ENCODE measurements around the gene LRRC58.
"Not testable (repeated sequence)": the region's sequence is repeated elsewhere in the genome, so short reads cannot be mapped to it uniquely, and the experiment has no call there.

LRRC58 gene

DNA sequence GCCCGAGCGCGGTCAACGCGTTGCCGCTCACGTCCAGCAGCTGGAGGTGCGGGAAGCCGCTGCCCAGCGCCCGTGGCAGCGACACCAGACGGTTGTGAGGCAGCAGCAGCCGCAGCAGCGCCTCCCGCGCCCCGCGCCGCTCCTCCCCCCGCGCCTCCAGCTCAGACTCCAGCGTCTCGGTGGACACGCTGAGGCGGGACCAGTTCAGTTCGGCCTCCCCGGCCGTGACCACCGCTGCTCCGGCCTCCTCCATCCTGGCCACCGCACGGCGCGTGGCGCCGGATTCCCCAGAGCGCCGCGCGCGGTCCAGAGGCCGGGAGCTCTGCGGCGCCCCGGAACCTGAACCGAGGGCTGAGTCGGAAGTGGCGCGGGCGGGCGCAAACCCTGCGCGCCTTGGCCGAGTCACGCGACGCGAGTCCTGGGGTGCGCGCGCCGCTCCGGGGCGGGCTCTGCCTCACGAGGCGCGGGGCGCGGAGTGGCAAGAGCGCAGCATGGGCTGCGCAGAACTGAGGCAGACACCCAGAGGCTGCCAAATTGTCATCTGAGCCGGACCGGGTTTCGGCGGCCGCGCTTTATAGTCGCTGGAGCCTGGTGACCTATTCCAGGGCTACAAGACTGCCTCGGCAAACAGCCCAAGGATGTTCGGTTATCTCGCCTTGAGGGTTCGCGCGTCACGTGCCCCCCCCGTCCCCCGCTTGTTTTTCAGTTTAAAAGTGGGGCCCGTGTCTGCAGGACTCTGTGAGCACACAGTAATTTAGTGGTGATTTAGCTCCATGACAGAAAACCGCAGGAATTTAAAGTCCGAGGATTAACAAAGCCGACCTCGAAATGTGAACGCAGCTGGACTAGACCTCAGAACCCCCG lies at the start of gene LRRC58:
TSS of gene LRRC58 (minus strand) at position 364 of the 864 bp plus-strand sequence. CDS start at position 253, 111 bp downstream.
- DNase-seq: peak; percentile 89

GRCh38 chr3:120396469-120396868 lies 47.3 kb upstream of the LRRC58 start:
- DNase-seq: no peak

DNA sequence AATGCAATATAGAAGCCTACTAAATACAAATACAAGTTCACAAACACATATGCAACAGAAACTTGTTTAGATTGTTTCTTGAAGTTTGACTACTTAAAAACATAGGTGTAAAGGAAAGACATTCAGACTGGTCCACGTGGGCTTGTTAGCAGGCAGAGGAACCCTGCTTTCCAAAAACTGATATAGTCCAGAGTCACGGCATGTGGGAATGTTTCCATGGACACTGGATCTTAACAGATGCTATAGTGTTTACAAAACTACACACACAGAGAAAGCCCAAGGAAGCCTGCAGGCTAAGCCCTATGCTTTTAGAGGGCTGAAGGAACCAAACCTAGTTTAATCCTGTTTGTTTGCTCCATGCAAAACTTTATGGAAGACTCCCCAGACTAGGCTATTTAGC lies 45.2 kb upstream of the LRRC58 start:
- DNase-seq: no peak

- no peak for DNase-seq
Observed at GRCh38 chr3:120393761-120394160, 44.6 kb upstream of the LRRC58 start.

DNA sequence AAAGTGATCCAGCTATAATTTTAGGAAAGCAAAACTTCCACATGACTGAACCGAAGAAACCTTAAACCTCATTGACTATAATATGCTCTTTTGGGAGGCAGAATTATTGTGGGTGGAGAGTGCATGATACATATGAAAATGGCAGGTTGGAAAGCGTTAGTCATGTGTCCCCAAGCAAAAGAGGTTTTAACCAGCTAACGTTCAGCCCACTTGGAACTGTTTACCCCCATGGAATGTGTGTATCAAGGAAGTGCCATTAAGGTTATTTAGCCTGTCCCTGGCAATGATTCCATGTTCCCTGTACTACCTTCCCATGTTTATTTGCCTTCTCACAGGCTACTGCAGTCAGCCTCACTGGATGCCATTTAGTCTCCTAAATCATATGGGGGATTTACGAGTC lies 44.1 kb upstream of the LRRC58 start:
- DNase-seq: no peak

- DNase-seq: no peak
Observed at GRCh38 chr3:120382941-120383447, 33.8 kb upstream of the LRRC58 start.

DNA sequence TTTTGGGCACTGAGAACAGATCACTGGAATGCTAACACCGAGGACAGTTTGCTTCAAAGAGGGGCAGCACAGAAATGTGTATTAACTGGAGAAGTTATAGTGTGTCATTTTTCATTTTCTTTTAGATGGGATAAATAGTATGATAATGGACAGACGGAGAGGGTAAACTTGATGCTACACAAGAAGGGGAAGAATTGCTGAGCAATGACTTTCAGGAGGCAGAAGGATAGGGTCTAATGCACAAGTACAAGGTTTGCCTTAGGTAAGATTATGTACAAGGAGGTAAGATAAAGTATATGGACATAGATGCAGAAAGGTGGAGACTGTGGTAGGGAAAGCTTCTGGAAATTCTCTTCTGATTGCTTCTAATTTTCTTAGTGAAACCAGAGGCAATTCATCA lies 32.3 kb upstream of the LRRC58 start:
- DNase-seq: no peak

DNA sequence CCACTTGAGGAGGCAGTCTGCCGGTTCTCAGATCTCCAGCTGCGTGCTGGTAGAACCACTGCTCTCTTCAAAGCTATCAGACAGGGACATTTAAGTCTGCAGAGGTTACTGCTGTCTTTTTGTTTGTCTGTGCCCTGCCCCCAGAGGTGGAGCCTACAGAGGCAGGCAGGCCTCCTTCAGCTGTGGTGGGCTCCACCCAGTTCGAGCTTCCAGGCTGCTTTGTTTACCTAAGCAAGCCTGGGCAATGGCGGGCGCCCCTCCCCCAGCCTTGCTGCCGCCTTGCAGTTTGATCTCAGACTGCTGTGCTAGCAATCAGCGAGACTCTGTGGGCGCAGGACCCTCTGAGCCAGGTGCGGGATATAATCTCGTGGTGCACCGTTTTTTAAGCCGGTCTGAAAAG lies 28.8 kb upstream of the LRRC58 start:
- DNase-seq: not testable (repeated sequence)

- no peak for DNase-seq
Observed at GRCh38 chr3:120370463-120370862, 21.3 kb upstream of the LRRC58 start.

DNA sequence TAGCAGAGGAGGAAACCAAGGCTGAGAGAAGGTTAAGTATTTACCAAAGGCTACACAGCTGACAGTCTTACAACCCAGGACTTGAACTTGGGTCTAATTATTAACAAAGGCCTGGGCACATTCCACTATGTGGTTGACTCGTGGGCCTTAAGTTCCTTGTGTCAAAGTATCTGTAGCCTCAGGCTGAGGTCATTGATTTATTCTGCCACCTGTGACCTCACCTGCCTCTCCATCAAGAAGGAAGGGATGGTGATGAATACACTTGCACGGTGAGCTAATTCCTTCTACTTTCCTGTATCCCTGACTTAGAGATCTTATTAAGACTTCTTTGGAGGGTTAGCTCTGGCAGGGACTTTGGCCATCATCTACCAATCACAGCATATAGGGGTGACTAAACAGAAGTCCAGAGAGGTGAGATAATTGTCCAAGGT lies 19.9 kb upstream of the LRRC58 start:
- DNase-seq: no peak

DNA sequence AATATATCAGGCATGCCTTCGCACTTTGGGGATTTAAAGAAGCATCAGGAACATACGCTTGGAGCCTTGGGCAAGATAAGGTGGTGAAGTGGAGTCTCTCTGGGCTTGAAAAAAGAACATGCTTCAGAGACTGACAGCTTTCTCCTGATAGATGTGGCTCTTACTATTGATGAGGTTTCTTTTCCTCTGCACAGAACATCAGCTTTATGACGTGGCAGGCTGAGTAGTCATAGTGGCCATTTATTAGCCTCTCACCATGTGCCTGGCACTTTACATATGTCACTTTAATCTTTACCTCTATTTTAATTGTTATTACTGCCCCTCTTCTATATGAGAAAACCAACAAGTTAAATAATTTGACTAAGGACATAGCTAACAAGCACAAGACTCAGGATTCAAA lies 19.0 kb upstream of the LRRC58 start:
- no peak for DNase-seq

DNA sequence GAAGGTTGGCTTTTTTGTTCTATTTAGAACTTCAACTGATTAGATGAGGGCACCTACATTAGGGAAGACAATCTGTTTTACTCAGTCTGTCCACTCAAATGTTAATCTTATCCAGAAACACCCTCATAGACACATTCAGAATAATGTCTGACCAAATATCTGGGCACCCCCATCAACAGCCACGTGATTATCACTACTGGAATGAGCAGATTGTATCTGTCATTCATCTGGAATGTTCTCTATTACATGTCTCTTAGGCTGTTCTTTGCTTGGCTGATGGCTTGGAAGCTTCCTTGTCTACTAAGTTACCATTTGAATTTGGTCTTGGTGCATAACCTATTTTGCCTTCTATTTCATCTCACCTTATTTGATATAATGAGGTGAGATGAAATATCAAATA lies 15.7 kb upstream of the LRRC58 start:
- no peak for DNase-seq

DNA sequence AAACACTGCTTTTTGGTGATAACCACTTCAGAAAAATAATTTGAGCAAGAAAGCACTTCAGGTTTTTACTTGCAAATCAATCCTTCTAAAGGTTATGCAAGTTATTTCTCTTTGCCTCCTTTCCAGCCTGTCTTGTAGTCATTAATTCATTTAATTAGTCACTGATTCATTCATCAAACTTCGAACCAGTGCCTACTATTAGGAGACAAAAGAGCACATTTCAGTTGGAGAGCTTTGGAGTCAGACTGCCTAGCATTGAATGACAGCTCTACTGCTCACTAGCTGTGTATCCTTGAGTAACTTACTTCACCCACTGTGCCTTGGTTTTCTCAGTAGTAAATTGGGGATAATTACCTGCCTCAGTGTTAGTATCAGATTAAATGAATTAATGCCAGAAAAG lies 14.9 kb upstream of the LRRC58 start:
- DNase-seq: no peak

GRCh38 chr3:120357807-120358206 lies 8.7 kb upstream of the LRRC58 start:
- DNase-seq: no peak

- no peak for DNase-seq
Observed at GRCh38 chr3:120355486-120355885, 6.3 kb upstream of the LRRC58 start.

DNA sequence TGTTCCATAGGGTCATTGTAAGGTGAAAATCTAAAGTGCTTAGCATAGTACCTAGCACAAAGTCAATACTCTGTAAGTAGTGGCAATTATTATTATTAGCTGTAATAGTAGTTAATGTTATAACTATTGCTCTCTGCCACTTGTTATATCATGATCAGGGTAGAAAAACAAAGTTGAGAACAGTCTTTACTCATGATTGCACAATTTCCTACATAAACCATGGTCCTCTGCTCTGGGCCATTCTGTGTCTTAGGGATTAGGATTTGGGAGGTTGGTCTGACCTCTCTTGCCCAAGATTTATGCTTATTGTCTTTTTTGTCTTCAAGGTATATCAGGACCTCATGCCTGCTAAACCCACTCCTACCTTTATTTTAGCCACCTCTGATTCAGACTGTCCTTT lies 4.3 kb upstream of the LRRC58 start:
- DNase-seq: no peak

DNA sequence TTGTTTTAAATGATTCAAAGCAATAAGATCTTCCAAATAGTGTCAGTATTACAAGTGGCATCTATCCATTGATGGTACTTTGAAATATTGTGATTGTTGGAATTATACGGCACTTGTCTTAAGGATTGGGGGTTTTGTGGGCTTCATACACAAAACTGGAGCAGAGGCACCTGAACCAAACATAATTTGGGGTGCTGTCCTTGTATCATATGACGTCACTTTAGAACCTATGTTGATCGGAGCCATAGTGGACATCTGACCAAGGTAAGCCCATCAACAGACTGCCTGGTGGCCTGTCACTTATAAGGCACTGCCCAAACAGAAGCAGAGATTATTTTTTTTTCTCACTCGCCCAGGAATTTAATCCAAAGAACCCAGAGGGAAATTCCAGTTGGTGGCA lies 2.9 kb upstream of the LRRC58 start:
- DNase-seq: no peak

DNA sequence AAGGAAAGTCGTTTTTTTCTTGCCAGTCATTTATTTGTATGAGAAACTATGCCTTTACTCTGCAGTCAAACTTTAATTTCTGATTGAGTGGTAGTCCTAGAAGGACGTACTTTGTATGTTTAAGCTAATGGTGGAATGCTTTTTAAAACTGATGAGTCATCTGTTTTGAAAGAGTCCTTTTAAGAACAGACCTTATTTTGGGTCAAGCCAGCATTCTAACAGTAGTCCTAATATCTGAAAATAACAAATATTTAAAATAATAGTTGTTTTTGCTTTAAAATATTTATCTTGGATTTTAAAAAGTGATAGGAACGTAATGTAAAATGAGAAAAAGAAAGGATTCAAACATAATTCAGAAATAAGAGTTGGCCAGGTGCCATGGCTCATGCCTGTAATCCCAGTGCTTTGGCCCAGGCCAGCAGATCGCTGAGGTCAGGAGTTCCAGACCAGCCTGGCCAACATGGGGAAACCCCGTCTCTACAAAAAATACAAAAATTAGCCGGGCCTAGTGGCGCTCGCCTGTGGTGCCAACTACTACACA lies 1.3 kb upstream of the LRRC58 start:
- DNase-seq: no peak

- no peak for DNase-seq
Observed at GRCh38 chr3:120349855-120350125, 636 bp upstream of the LRRC58 start.

DNA sequence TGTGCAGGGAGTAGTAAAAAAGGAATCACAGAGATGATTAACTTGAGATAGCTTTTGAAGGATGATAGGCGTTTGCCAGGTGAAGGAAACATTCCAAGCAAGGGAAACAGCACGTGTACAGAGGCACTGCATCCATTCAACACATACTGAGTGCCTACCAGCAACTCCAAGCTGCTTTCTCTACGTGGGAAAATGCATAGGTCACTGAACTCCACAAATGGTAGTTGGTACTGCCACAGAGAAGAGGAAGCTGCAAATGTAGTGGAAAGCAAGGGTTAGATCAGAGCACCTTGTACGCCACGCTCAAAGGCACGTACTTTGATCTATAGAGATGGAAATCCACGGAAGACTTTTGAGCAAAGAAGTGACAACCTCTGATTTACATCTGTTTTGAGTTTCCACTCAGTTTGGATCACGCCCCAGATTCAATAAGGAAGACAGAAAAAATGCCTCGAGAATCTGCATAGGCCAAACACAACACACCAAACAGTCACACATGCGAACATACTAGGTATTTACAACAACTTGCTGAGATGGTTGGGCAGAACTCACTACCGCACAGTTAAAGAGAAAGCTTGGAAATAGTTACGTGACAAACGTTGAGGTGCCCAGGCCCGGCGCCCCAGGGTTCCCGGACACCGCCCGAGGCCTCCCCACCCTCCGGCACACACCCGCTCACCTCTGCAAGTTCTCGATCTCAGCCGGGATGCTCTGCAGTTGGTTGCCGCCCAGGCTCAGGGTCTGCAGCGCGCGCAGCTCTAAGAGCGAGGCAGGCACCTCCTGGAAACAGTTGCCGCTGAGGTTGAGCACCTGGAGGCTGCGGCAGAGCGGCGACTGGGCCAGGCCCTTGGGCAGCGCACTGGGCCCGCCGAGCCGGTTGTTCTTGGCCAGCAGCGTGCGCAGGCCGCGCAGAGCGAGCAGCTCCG lies 826 bp downstream of the LRRC58 start:
- DNase-seq: peak; percentile 56

DNA sequence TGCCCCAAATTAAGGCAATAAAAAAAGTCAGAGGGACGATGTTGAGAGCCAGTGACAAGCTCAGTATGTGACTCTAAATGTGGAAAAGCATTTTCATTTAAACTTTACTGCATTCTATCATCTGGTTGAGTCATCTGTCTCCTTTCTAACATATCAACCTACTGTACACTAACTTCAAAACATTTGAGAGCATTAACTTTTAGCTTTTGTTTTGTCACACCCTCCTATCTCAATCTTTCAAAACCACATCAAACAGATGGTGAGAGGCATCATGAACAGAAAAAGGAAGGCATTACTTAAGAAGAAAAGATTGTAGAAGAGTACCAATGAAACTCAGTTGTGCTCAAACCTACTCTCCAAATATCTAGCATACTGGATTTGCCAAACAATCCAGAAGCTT lies 4.8 kb downstream of the LRRC58 start:
- DNase-seq: no peak

GRCh38 chr3:120341658-120342346 lies 7.4 kb downstream of the LRRC58 start:
- no peak for DNase-seq

DNA sequence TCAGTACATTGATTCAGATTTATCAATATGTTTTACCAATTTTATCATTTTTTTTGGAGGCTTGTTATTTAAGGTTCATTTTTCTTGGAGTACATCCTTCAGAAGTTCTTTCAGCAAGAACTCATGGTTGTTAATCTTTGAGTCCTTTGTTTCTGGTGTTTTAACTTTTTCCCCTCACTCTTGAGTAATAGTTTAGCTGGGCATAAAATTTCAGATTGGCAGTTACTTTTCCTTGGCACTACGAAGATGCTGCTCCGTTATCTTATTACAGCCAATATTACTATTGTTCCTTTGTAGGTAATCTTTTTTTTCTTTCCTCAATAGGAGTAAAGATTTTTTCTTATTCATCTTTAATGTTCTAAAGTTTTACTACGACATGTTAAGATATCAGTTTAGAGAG lies 9.8 kb downstream of the LRRC58 start:
- no peak for DNase-seq

All from GDM1 (cell line).